Left kidney (tissue), 2 donors: ENCODE data around the gene MAST4. TPM values are rescaled to one million over a fixed set of nuclear protein-coding genes. Genes with fewer than 3 reads are reported as not detected.

ENCODE experiments used
- DNase-seq: peaks from one replicate; pipeline ENCODE4 v3.0.0-alpha.2; 2013
- polyA plus RNA-seq: library from polyadenylated mRNA; unstranded; fragments of 120-200 nt; gene quantifications from one replicate; pipeline ENCODE4 v1.2.1, GENCODE V29; 2013; ENCODE audit not compliant: insufficient read length

The MAST4 gene
- polyA plus RNA-seq, 1 donor, result 19.7 TPM

- DNase-seq, result no peak
Observed at GRCh38 chr5:67045816-67046740, 449.9 kb downstream of the MAST4 start.

- DNase-seq, result no peak
Observed at GRCh38 chr5:67047160-67047559, 451.0 kb downstream of the MAST4 start.

- no peak for DNase-seq
Observed at GRCh38 chr5:67047616-67048015, 451.4 kb downstream of the MAST4 start.

GRCh38 chr5:67050125-67050524, 453.9 kb downstream of the MAST4 start:
- no peak for DNase-seq

GRCh38 chr5:67050635-67051034, 454.4 kb downstream of the MAST4 start:
- DNase-seq, result no peak

- DNase-seq, result no peak
Observed at GRCh38 chr5:67051164-67051563, 455.0 kb downstream of the MAST4 start.

- no peak for DNase-seq
Observed at GRCh38 chr5:67052034-67052433, 455.8 kb downstream of the MAST4 start.

GRCh38 chr5:67053229-67053628, 457.0 kb downstream of the MAST4 start:
- DNase-seq, result no peak

GRCh38 chr5:67058998-67059743, 463.0 kb downstream of the MAST4 start:
- no peak for DNase-seq

- DNase-seq, result no peak
Observed at GRCh38 chr5:67059744-67060490, 463.7 kb downstream of the MAST4 start.

GRCh38 chr5:67061511-67061910, 465.3 kb downstream of the MAST4 start:
- no peak for DNase-seq

- DNase-seq, result no peak
Observed at GRCh38 chr5:67063055-67063454, 466.9 kb downstream of the MAST4 start.

- no peak for DNase-seq
Observed at GRCh38 chr5:67063791-67064190, 467.6 kb downstream of the MAST4 start.

GRCh38 chr5:67065237-67065636, 469.0 kb downstream of the MAST4 start:
- no peak for DNase-seq

- no peak for DNase-seq
Observed at GRCh38 chr5:67065696-67066095, 469.5 kb downstream of the MAST4 start.

- DNase-seq, result no peak
Observed at GRCh38 chr5:67066815-67067214, 470.6 kb downstream of the MAST4 start.

GRCh38 chr5:67073045-67073680, 477.0 kb downstream of the MAST4 start:
- DNase-seq, result no peak

- no peak for DNase-seq
Observed at GRCh38 chr5:67077296-67077695, 481.1 kb downstream of the MAST4 start.

- DNase-seq, result no peak
Observed at GRCh38 chr5:67081261-67081660, 485.1 kb downstream of the MAST4 start.

- no peak for DNase-seq
Observed at GRCh38 chr5:67082941-67083340, 486.7 kb downstream of the MAST4 start.

- DNase-seq, result no peak
Observed at GRCh38 chr5:67085616-67086015, 489.4 kb downstream of the MAST4 start.

GRCh38 chr5:67089200-67089725, 493.1 kb downstream of the MAST4 start:
- DNase-seq, result no peak
